ENCODE results near the gene CAPN5.

GRCh38 chr11:77040401-77040777, 26.4 kb upstream of the CAPN5 start:
- TF ChIP-seq CTCF (conservative IDR thresholded peaks at IDR 0.05; ENCODE audit: low read depth in 2 of 2) (no peak), REST (IDR thresholded peaks at IDR 0.05; ENCODE audit: unreplicated experiment) (no peak), POLR2AphosphoS5 (IDR thresholded peaks at IDR 0.05; ENCODE audit: low read depth) (no peak), EZH2 (IDR thresholded peaks at IDR 0.05; ENCODE audit: low read depth, unreplicated experiment) (no peak), ETS1 (IDR thresholded peaks at IDR 0.05) (no peak), ZNF331 (CRISPR knock-in tag; IDR thresholded peaks at IDR 0.05; ENCODE audit: low read depth) (no peak), EZH2phosphoT487 (IDR thresholded peaks at IDR 0.05; ENCODE audit: unreplicated experiment) (no peak), JUNB (IDR thresholded peaks at IDR 0.05; ENCODE audit: unreplicated experiment) (no peak), CREB1 (CRISPR knock-in tag; IDR thresholded peaks at IDR 0.05; ENCODE audit: low read depth) (no peak)

Measured in GM23338 (cell line).